GM23248 (cell line): ENCODE measurements around the gene CRCP. TPM values are rescaled to one million over a fixed set of nuclear protein-coding genes. Genes with fewer than 3 reads are reported as not detected.
A peak's percentile ranks its signal among the peaks of the same experiment; 100 is the strongest.
"Not testable (repeated sequence)": the region's sequence is repeated elsewhere in the genome, so short reads cannot be mapped to it uniquely, and the experiment has no call there.

Experiments used
- DNase-seq: peaks from one replicate; pipeline ENCODE4 v3.0.0-alpha.2; 2015
- H2AFZ ChIP-seq: fragments of 200-600 bp; sonication (generic); 2 replicates; pipeline ENCODE4 v1.6.1; 2016; ENCODE audit warnings: antibody characterized with exemption
- H3F3A ChIP-seq: fragments of 200-600 bp; sonication (generic); 2 replicates; pipeline ENCODE4 v1.6.1; 2016; ENCODE audit warnings: mild to moderate bottlenecking, antibody characterized with exemption, mixed run types; ENCODE audit not compliant: insufficient read depth
- H3K27ac ChIP-seq: fragments of 200-600 bp; sonication (generic); 2 replicates; pipeline ENCODE4 v1.5.1; 2016; ENCODE audit warnings: mild to moderate bottlenecking
- H3K27me3 ChIP-seq: fragments of 200-600 bp; sonication (generic); replicated peaks from 2 replicates; pipeline ENCODE4 v1.6.1; 2016; ENCODE audit warnings: mild to moderate bottlenecking; ENCODE audit not compliant: insufficient read depth
- H3K36me3 ChIP-seq: fragments of 200-600 bp; sonication (generic); 2 replicates; pipeline ENCODE4 v1.6.1; 2016; ENCODE audit warnings: low read depth, mild to moderate bottlenecking
- H3K4me1 ChIP-seq: fragments of 200-600 bp; sonication (generic); 2 replicates; pipeline ENCODE4 v1.6.1; 2016; ENCODE audit warnings: mild to moderate bottlenecking; ENCODE audit not compliant: insufficient read depth
- H3K4me2 ChIP-seq: fragments of 200-600 bp; sonication (generic); one replicate; pipeline ENCODE4 v1.6.1; 2016; ENCODE audit warnings: mild to moderate bottlenecking; ENCODE audit not compliant: unreplicated experiment
- H3K4me3 ChIP-seq: fragments of 200-600 bp; sonication (generic); 2 replicates; pipeline ENCODE4 v1.5.1; 2016; ENCODE audit warnings: mild to moderate bottlenecking
- H3K79me2 ChIP-seq: fragments of 200-600 bp; sonication (generic); 2 replicates; pipeline ENCODE4 v1.6.1; 2016; ENCODE audit warnings: mild to moderate bottlenecking; ENCODE audit not compliant: insufficient read depth
- H3K9ac ChIP-seq: fragments of 200-600 bp; sonication (generic); 2 replicates; pipeline ENCODE4 v1.6.1; 2016; ENCODE audit warnings: mild to moderate bottlenecking
- H3K9me2 ChIP-seq: fragments of 200-600 bp; sonication (generic); 2 replicates; pipeline ENCODE4 v1.6.1; 2016; ENCODE audit warnings: mixed run types, mild to moderate bottlenecking, moderate library complexity; ENCODE audit not compliant: insufficient read depth
- H3K9me3 ChIP-seq: fragments of 200-600 bp; sonication (generic); one replicate; pipeline ENCODE4 v1.6.1; 2017; ENCODE audit warnings: low read depth
- H4K20me1 ChIP-seq: fragments of 200-600 bp; sonication (generic); 2 replicates; pipeline ENCODE4 v1.6.0; 2016; ENCODE audit not compliant: insufficient read depth
- EZH2 ChIP-seq: fragments of 200-600 bp; sonication (generic); IDR thresholded peaks from 2 replicates; pipeline ENCODE4 v1.6.1; 2018; ENCODE audit warnings: antibody characterized with exemption, mild to moderate bottlenecking; ENCODE audit not compliant: insufficient read depth, poor library complexity, severe bottlenecking
- EZH2phosphoT487 ChIP-seq: fragments of 200-600 bp; sonication (generic); IDR thresholded peaks from 2 replicates; pipeline ENCODE4 v1.6.1; 2018; ENCODE audit warnings: antibody characterized with exemption, moderate library complexity, mild to moderate bottlenecking, low read depth; ENCODE audit not compliant: insufficient read depth
- WGBS, 2 experiments: methylation state at CpG; one replicate each; pipeline ENCODE4 v1.1.6; 2015 to 2017; ENCODE audit warnings: low lambda C conversion rate in 2 of 2, low coverage in 1 of 2; ENCODE audit errors: missing lambda C conversion rate in 2 of 2; 5-methylcytosine and 5-hydroxymethylcytosine counted together
- in situ Hi-C: fragments of 300-500 bp; cut with MboI; formaldehyde crosslinking; loops from 2 replicates; pipeline ENCODE4 v1.15.0; 2020
- polyA plus RNA-seq: library from polyadenylated mRNA; unstranded; fragments of >200 nt; fragmentation: Nextera tagmentation; extraction: Ambion mirVana; gene quantifications from 2 replicates; pipeline ENCODE4 v1.2.1, GENCODE V29; 2016
- total RNA-seq: library from RNA; depleted of rRNA; stranded (reverse); fragments of >200 nt; shearing (Covaris generic); gene quantifications from 2 replicates; pipeline ENCODE4 v1.2.3, GENCODE V29; 2014

The CRCP gene
- total and polyA plus RNA-seq, 2 experiments from 2014 or later: 28.6 to 31.3 TPM

GRCh38 chr7:66105263-66105748 is 9.3 kb upstream of the CRCP start:
- Histone ChIP-seq H3K36me3 (no peaks in the 10 kb centered on the region), H3K79me2 (no peaks in the 10 kb centered on the region), H3K4me2 (no peak overlapping the region), H3K9ac (no peak overlapping the region), H3K4me3 (no peak overlapping the region), H3K9me2 (no peaks in the 10 kb centered on the region), H3K9me3 (no peaks in the 10 kb centered on the region), H2AFZ (no peak overlapping the region), H4K20me1 (no peaks in the 10 kb centered on the region), H3F3A (peaks cover 10% of the 10 kb centered on the region), H3K4me1 (peaks cover 24% of the 10 kb centered on the region), H3K27me3 (no peaks in the 10 kb centered on the region), H3K27ac (no peak overlapping the region)
- WGBS, 2 experiments: 99 to 100% methylated on average over 5 of the region's 5 CpGs
- in situ Hi-C loops: loop anchor here (10.0 kb wide), 1 partner anchor 61 kb away; no protein-coding TSS in a partner anchor
- DNase-seq: no peak
- TF ChIP-seq EZH2 (no peak), EZH2phosphoT487 (no peak)

- H3K4me2 ChIP-seq, H3K9me3 ChIP-seq, H3K4me3 ChIP-seq, H2AFZ ChIP-seq, H3K27me3 ChIP-seq, H3K36me3 ChIP-seq, H3K27ac ChIP-seq, H3K79me2 ChIP-seq, DNase-seq, H4K20me1 ChIP-seq, H3K9ac ChIP-seq, H3K9me2 ChIP-seq: not testable (repeated sequence)
- peaks cover 33% of the 10 kb centered on the region for H3F3A ChIP-seq
- WGBS, 2 experiments: 90 to 91% methylated on average over 5 of the region's 5 CpGs
- H3K4me1 ChIP-seq: peaks cover 39% of the 10 kb centered on the region
- in situ Hi-C loops: loop anchor here (10.0 kb wide), 1 partner anchor 64 kb away; no protein-coding TSS in a partner anchor
Measured at GRCh38 chr7:66108410-66108809, 6.2 kb upstream of the CRCP start.

GRCh38 chr7:66110856-66111255 is 3.8 kb upstream of the CRCP start:
- Histone ChIP-seq H3K9me3 (no peaks in the 10 kb centered on the region), H3K4me1 (peaks cover 43% of the 10 kb centered on the region), H3K36me3 (no peaks in the 10 kb centered on the region), H3K27ac (peak overlapping the region; percentile 81), H3F3A (peaks cover 29% of the 10 kb centered on the region), H3K4me3 (no peak overlapping the region), H3K4me2 (peak overlapping the region; percentile 63), H2AFZ (no peak overlapping the region), H4K20me1 (no peaks in the 10 kb centered on the region), H3K9me2 (no peaks in the 10 kb centered on the region), H3K79me2 (peaks cover 21% of the 10 kb centered on the region), H3K27me3 (no peaks in the 10 kb centered on the region), H3K9ac (peak overlapping the region; percentile 34; the same call in 1 of the 2 replicates)
- peak; percentile 96 for DNase-seq
- in situ Hi-C loops: no loop called here
- WGBS, 2 experiments: 0 to 3% methylated on average over 9 of the region's 9 CpGs
- TF ChIP-seq EZH2 (no peak), EZH2phosphoT487 (no peak)

GRCh38 chr7:66116680-66117420 is 2.2 kb downstream of the CRCP start:
- in situ Hi-C loops, H3K9me3 ChIP-seq, H4K20me1 ChIP-seq, DNase-seq, H3K27ac ChIP-seq, H3K9ac ChIP-seq, H3K4me2 ChIP-seq, H3K4me3 ChIP-seq, H3K27me3 ChIP-seq, H2AFZ ChIP-seq, H3K9me2 ChIP-seq: not testable (repeated sequence)
- Histone ChIP-seq H3K4me1 (peaks cover 48% of the 10 kb centered on the region), H3K79me2 (peaks cover 81% of the 10 kb centered on the region), H3F3A (peaks cover 24% of the 10 kb centered on the region), H3K36me3 (peaks cover 12% of the 10 kb centered on the region)
- WGBS, 2 experiments: 96 to 97% methylated on average over 12 of the region's 12 CpGs
